ENCODE measurements around the gene LRRC38.

Gene LRRC38

GRCh38 chr1:13479171-13479856 is 34.5 kb downstream of the LRRC38 start:
- H3K4me3 ChIP-seq (replicated peaks; ENCODE audit: low read depth, low read length): no peak overlapping the region
- DNase-seq (ENCODE audit: low read depth): no peak
- TF ChIP-seq, protein P1, sequence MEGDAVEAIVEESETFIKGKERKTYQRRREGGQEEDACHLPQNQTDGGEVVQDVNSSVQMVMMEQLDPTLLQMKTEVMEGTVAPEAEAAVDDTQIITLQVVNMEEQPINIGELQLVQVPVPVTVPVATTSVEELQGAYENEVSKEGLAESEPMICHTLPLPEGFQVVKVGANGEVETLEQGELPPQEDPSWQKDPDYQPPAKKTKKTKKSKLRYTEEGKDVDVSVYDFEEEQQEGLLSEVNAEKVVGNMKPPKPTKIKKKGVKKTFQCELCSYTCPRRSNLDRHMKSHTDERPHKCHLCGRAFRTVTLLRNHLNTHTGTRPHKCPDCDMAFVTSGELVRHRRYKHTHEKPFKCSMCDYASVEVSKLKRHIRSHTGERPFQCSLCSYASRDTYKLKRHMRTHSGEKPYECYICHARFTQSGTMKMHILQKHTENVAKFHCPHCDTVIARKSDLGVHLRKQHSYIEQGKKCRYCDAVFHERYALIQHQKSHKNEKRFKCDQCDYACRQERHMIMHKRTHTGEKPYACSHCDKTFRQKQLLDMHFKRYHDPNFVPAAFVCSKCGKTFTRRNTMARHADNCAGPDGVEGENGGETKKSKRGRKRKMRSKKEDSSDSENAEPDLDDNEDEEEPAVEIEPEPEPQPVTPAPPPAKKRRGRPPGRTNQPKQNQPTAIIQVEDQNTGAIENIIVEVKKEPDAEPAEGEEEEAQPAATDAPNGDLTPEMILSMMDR (IDR thresholded peaks at IDR 0.05; ENCODE audit: low read length, missing control alignments): no peak

DNA sequence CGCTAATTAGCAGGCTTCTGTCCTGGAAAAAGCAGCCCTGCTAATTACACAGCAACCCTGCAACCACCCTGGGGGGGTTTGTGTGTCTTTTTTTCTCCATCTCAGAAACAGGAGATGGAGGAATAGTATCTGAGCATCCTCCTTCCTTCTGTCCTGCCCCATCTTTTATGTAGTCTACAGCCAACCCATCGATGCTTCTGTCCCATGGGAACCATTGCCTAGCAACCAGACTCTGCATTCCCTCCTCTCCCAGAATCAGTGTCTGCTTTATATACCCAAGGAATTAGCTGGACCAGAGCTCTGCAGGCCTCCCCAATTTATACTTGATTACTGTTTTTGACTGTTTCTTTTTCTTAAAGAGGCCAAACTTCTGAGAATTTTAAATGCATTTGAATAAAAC is 35.1 kb downstream of the LRRC38 start:
- TF ChIP-seq, protein P1 (IDR thresholded peaks at IDR 0.05; ENCODE audit: low read length, missing control alignments): no peak
- no peak for DNase-seq (ENCODE audit: low read depth)
- H3K4me3 ChIP-seq (replicated peaks; ENCODE audit: low read depth, low read length): no peak overlapping the region

GRCh38 chr1:13469343-13469742 is 44.5 kb downstream of the LRRC38 start:
- DNase-seq (ENCODE audit: low read depth): peak; percentile 13
- no peak overlapping the region for H3K4me3 ChIP-seq (replicated peaks; ENCODE audit: low read depth, low read length)
- TF ChIP-seq, protein P1 (IDR thresholded peaks at IDR 0.05; ENCODE audit: low read length, missing control alignments): peak; percentile 19

DNA sequence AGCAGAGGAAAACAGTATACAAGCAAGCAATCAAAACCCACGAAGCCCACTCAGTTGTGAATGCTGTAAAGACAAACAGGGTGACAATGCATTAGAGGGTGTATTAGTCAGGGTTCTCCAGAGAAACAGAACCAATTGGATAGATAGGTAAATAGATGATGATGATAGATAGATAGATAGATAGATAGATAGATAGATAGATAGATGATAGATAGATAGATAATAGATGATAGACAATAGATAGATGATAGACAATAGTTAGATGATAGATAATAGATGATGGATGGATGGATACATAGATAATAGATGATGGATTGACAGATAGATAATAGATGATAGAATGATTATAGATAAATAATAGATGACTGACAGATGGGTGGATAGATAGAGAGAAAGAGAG is 48.3 kb downstream of the LRRC38 start:
- H3K4me3 ChIP-seq (replicated peaks; ENCODE audit: low read depth, low read length): no peak overlapping the region
- TF ChIP-seq, protein P1 (IDR thresholded peaks at IDR 0.05; ENCODE audit: low read length, missing control alignments): no peak
- no peak for DNase-seq (ENCODE audit: low read depth)

DNA sequence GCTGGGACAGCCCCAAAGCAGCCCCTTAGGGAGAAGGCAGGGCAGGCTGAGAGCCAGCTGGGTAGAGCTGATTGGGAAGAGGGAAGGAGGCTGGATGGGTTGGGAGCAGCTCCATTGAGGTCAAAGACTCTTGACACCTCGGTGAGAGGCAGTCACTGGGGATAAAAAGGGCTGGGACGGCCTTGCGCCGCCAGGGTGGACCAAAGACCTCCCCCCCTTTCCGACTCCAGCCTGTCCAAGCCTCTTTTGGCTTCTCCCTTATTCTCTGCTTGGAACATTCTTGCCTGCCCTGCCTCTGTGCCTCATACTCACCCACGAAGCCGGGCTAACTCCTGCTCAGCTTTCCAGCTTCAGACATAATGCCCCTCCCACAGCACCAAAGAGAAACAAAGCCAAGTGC is 51.1 kb downstream of the LRRC38 start:
- no peak for DNase-seq (ENCODE audit: low read depth)
- H3K4me3 ChIP-seq (replicated peaks; ENCODE audit: low read depth, low read length): no peak overlapping the region
- TF ChIP-seq, protein P1 (IDR thresholded peaks at IDR 0.05; ENCODE audit: low read length, missing control alignments): no peak

- DNase-seq (ENCODE audit: low read depth): peak; percentile 33
- no peak overlapping the region for H3K4me3 ChIP-seq (replicated peaks; ENCODE audit: low read depth, low read length)
- TF ChIP-seq, protein P1 (IDR thresholded peaks at IDR 0.05; ENCODE audit: low read length, missing control alignments): no peak
These were observed 51.8 kb downstream of the LRRC38 start for GRCh38 chr1:13461977-13462376.

DNA sequence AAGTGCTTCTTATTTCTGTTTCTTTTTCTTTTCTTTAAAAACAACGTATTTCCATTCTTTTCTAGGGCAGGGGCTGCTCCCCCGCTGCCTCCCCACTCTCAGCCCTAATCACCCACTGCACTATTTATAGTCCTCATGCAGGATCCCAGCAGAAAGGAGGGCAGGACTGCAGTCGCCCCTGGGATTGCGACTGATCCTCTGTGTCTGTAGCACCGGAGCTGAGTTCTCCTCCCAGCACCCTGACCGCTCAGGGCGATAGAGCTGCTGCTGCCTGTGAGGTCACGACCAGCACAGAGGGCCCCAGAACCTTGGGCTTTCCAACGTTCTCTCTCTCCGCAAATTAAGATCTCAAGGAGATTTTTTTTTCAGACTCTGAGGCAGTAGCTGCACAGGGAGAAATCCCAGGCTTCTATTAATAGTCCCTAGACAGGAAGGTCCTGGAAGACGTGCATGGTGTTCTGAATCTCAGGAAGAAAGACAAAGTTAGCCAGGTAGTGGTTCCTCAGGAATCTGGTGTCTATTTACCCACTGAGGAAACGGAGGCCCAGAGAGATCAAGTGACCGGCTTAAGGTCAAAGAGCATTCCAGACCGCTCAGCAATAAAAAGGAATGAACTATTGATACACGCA is 56.8 kb downstream of the LRRC38 start:
- H3K4me3 ChIP-seq (replicated peaks; ENCODE audit: low read depth, low read length): no peak overlapping the region
- TF ChIP-seq, protein P1 (IDR thresholded peaks at IDR 0.05; ENCODE audit: low read length, missing control alignments): no peak
- no peak for DNase-seq (ENCODE audit: low read depth)

Data from fibroblast of pulmonary artery (primary cell).